HG03521 (cell line): ENCODE results near the gene IQGAP2.
"Not testable (repeated sequence)": the region's sequence is repeated elsewhere in the genome, so short reads cannot be mapped to it uniquely, and the experiment has no call there.

Experiments used
- ATAC-seq: cut with Tn5 transposase; IDR thresholded peaks from one replicate; pipeline ENCODE4 v1.9.1; 2021; ENCODE audit warnings: mild to moderate bottlenecking, moderate library complexity; ENCODE audit not compliant: unreplicated experiment

Gene IQGAP2

GRCh38 chr5:76641514-76642120 lies 238.5 kb downstream of the IQGAP2 start:
- ATAC-seq = no peak

GRCh38 chr5:76642390-76643040 lies 239.4 kb downstream of the IQGAP2 start:
- ATAC-seq = no peak

- no peak for ATAC-seq
Observed at GRCh38 chr5:76643371-76643770, 240.3 kb downstream of the IQGAP2 start.

GRCh38 chr5:76649140-76649539 lies 246.1 kb downstream of the IQGAP2 start:
- ATAC-seq = no peak

GRCh38 chr5:76652809-76653414 lies 249.8 kb downstream of the IQGAP2 start:
- no peak for ATAC-seq

GRCh38 chr5:76657091-76657490 lies 254.0 kb downstream of the IQGAP2 start:
- no peak for ATAC-seq

GRCh38 chr5:76657683-76658311 lies 254.7 kb downstream of the IQGAP2 start:
- ATAC-seq = no peak

- ATAC-seq = no peak
Observed at GRCh38 chr5:76660360-76660759, 257.3 kb downstream of the IQGAP2 start.

GRCh38 chr5:76662521-76662920 lies 259.4 kb downstream of the IQGAP2 start:
- ATAC-seq = no peak

GRCh38 chr5:76663573-76663972 lies 260.5 kb downstream of the IQGAP2 start:
- no peak for ATAC-seq

GRCh38 chr5:76664079-76664478 lies 261.0 kb downstream of the IQGAP2 start:
- no peak for ATAC-seq

- ATAC-seq = no peak
Observed at GRCh38 chr5:76667495-76667894, 264.4 kb downstream of the IQGAP2 start.

- ATAC-seq = no peak
Observed at GRCh38 chr5:76669245-76669644, 266.2 kb downstream of the IQGAP2 start.

- no peak for ATAC-seq
Observed at GRCh38 chr5:76670508-76670907, 267.4 kb downstream of the IQGAP2 start.

- no peak for ATAC-seq
Observed at GRCh38 chr5:76672242-76672641, 269.2 kb downstream of the IQGAP2 start.

- no peak for ATAC-seq
Observed at GRCh38 chr5:76673125-76673524, 270.0 kb downstream of the IQGAP2 start.

- no peak for ATAC-seq
Observed at GRCh38 chr5:76674330-76675066, 271.4 kb downstream of the IQGAP2 start.

- ATAC-seq = no peak
Observed at GRCh38 chr5:76675364-76675763, 272.3 kb downstream of the IQGAP2 start.

GRCh38 chr5:76677849-76678472 lies 274.9 kb downstream of the IQGAP2 start:
- no peak for ATAC-seq

- no peak for ATAC-seq
Observed at GRCh38 chr5:76679231-76679630, 276.1 kb downstream of the IQGAP2 start.

- ATAC-seq = not testable (repeated sequence)
Observed at GRCh38 chr5:76680826-76681225, 277.7 kb downstream of the IQGAP2 start.
